ENCODE results near the gene ZC2HC1B.
"Not testable (repeated sequence)": the region's sequence is repeated elsewhere in the genome, so short reads cannot be mapped to it uniquely, and the experiment has no call there.

The ZC2HC1B gene

DNA sequence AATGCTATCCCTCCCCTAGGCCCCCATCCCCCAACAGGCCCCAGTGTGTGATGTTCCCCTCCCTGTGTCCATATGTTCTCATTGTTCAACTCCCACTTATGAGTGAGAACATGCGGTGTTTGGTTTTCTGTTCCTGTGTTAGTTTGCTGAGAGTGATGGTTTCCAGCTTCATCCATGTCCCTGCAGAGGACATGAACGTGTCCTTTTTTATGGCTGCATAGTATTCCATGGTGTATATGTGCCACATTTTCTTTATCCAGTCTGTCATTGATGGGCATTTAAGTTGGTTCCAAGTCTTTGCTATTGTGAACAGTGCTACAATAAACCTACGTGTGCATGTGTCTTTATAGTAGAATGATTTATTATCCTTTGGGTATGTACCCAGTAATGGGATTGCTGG lies 12.6 kb upstream of the ZC2HC1B start:
- H3K4me3 ChIP-seq (ENCODE audit: low read depth, low read length); H3K27ac ChIP-seq (ENCODE audit: extremely low read depth, low read depth, low read length); H3K9me3 ChIP-seq (ENCODE audit: control insufficient read depth, insufficient read depth, low read depth, low read length); POLR2A ChIA-PET; H3K4me1 ChIP-seq (ENCODE audit: control insufficient read depth, insufficient read depth, low read length): not testable (repeated sequence)
- CTCF ChIA-PET = interaction anchor here (0.7 to 1.2 kb wide), 2 partner anchors 100 to 276 kb away, joined by 3 to 4 read pairs; no protein-coding TSS in a partner anchor
- peak; percentile 98 for TF ChIP-seq ZNF146 (tag by site-specific recombination; IDR thresholded peaks at IDR 0.05)
- TF ChIP-seq, protein P1, sequence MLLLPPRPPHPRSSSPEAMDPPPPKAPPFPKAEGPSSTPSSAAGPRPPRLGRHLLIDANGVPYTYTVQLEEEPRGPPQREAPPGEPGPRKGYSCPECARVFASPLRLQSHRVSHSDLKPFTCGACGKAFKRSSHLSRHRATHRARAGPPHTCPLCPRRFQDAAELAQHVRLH (tag by site-specific recombination; IDR thresholded peaks at IDR 0.05) = peak; percentile 36; the same call in 1 of the 2 replicates
- H3K36me3 ChIP-seq (ENCODE audit: control insufficient read depth in 2 of 2, insufficient read depth in 1 of 2, low read length in 2 of 2) = peaks cover 48 to 87% of the 10 kb centered on the region in 2 experiments

DNA sequence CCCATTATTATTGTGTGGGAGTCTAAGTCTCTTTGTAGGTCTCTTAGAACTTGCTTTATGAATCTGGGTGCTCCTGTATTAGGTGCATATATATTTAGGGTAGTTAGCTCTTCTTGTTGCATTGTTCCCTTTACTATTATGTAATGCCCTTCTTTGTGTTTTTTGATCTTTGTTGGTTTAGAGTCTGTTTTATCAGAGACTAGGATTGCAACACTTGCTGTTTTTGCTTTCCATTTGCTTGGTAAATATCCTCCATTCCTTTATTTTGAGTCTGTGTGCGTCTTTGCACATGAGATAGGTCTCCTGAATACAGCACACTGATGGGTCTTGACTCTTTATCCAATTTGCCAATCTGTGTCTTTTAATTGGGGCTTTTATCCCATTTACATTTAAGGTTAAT lies 9.2 kb upstream of the ZC2HC1B start:
- POLR2A ChIA-PET; H3K4me3 ChIP-seq (ENCODE audit: low read depth, low read length); H3K9me3 ChIP-seq (ENCODE audit: control insufficient read depth, insufficient read depth, low read depth, low read length); H3K27ac ChIP-seq (ENCODE audit: extremely low read depth, low read depth, low read length); H3K4me1 ChIP-seq (ENCODE audit: control insufficient read depth, insufficient read depth, low read length): not testable (repeated sequence)
- CTCF ChIA-PET = interaction anchor here (0.8 kb wide), 1 partner anchor 25 kb away, joined by 3 read pairs; no protein-coding TSS in a partner anchor
- peaks cover 60 to 87% of the 10 kb centered on the region in 2 experiments for H3K36me3 ChIP-seq (ENCODE audit: control insufficient read depth in 2 of 2, insufficient read depth in 1 of 2, low read length in 2 of 2)
- TF ChIP-seq ZNF529 (tag by site-specific recombination; IDR thresholded peaks at IDR 0.05; ENCODE audit: insufficient replicate concordance) = peak; percentile 42

DNA sequence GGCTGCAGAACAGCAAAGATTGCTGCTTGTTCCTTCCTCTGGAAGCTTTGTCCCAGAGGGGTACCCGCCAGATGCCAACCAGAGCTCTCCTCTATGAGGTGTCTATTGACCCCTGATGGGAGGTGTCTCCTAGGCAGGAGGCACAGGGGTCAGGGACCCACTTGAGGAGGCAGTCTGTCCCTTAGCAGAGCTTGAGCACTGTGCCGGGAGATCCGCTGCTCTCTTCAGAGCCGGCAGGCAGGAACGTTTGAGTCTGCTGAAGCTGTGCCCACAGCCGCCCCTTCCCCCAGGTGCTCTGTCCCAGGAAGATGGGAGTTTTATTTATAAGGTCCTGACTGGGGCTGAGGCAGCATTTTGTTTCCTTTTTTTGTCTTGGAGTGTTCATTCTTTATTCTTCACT lies 7.5 kb upstream of the ZC2HC1B start:
- peaks cover 58 to 87% of the 10 kb centered on the region in 2 experiments for H3K36me3 ChIP-seq (ENCODE audit: control insufficient read depth in 2 of 2, insufficient read depth in 1 of 2, low read length in 2 of 2)
- H3K9me3 ChIP-seq (ENCODE audit: control insufficient read depth, insufficient read depth, low read depth, low read length); H3K27ac ChIP-seq (ENCODE audit: extremely low read depth, low read depth, low read length); H3K4me1 ChIP-seq (ENCODE audit: control insufficient read depth, insufficient read depth, low read length); H3K4me3 ChIP-seq (ENCODE audit: low read depth, low read length); POLR2A ChIA-PET: not testable (repeated sequence)
- CTCF ChIA-PET = interaction anchor here (1.1 kb wide), 1 partner anchor 281 kb away, joined by 3 read pairs; no protein-coding TSS in a partner anchor

DNA sequence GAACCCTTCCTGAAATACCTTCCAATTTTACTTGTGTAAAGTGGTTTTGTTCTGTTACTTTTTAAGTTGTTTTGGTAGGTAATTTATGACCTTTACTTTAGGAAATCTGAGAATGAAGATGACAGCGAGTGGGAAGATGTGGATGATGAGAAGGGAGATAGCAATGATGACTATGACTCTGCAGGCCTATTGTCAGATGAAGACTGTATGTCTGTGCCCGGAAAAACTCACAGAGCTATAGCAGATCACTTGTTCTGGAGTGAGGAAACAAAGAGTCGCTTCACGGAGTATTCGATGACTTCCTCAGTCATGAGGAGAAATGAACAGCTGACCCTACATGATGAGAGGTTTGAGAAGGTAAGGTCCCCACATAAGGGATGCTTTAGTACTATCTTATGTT lies 6.6 kb upstream of the ZC2HC1B start:
- no peak for TF ChIP-seq ZEB2 (tag by site-specific recombination; IDR thresholded peaks at IDR 0.05)
- no peak overlapping the region for H3K27ac ChIP-seq (ENCODE audit: extremely low read depth, low read depth, low read length)
- H3K9me3 ChIP-seq (ENCODE audit: control insufficient read depth, insufficient read depth, low read depth, low read length) = no peaks in the 10 kb centered on the region
- no peak overlapping the region for H3K4me3 ChIP-seq (ENCODE audit: low read depth, low read length)
- CTCF ChIA-PET = interaction anchor here (1.1 kb wide), 1 partner anchor 13 kb away, joined by 5 read pairs; no protein-coding TSS in a partner anchor
- peaks cover 61 to 87% of the 10 kb centered on the region in 2 experiments for H3K36me3 ChIP-seq (ENCODE audit: control insufficient read depth in 2 of 2, insufficient read depth in 1 of 2, low read length in 2 of 2)
- H3K4me1 ChIP-seq (ENCODE audit: control insufficient read depth, insufficient read depth, low read length) = no peaks in the 10 kb centered on the region
- POLR2A ChIA-PET = no interaction called here

DNA sequence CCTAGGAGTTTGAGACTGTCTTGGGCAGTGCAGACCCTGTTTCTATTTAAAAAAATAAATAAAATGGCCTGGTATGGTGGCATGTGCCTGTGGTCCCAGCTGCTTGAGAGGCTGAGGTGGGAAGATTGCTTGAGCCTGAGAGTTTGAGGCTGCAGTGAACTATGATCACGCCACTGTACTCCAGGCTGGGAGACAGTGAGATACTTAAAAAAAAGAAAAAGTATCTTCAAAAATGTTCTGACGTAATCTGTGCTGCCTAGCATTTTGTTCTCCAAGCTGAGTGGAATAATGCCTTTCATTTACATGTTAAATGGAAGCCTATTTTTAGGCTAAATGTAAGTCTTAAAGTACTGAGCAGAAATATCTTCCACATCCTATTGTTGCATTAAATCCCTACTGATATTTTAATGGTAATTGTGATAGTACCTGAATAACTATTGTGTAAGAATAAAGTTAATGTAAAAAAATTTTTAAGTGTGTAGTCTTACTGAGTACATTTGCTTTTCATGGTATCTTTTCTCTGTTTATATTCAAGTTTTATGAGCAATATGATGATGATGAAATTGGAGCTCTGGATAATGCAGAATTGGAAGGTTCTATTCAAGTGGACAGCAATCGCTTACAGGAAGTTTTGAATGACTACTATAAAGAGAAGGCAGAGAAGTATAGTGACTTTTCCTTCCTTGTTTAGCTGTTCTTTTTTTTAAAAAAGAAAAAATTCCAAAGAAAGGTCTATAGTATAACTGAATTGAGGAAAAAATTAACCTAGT lies 4.2 kb upstream of the ZC2HC1B start:
- H3K9me3 ChIP-seq (ENCODE audit: control insufficient read depth, insufficient read depth, low read depth, low read length) = no peaks in the 10 kb centered on the region
- TF ChIP-seq, protein P2, sequence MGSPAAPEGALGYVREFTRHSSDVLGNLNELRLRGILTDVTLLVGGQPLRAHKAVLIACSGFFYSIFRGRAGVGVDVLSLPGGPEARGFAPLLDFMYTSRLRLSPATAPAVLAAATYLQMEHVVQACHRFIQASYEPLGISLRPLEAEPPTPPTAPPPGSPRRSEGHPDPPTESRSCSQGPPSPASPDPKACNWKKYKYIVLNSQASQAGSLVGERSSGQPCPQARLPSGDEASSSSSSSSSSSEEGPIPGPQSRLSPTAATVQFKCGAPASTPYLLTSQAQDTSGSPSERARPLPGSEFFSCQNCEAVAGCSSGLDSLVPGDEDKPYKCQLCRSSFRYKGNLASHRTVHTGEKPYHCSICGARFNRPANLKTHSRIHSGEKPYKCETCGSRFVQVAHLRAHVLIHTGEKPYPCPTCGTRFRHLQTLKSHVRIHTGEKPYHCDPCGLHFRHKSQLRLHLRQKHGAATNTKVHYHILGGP (tag by site-specific recombination; IDR thresholded peaks at IDR 0.05) = no peak
- TF ChIP-seq ZBTB8A (tag by site-specific recombination; IDR thresholded peaks at IDR 0.05) (no peak), GLIS2 (tag by site-specific recombination; IDR thresholded peaks at IDR 0.05) (no peak), ZNF223 (tag by site-specific recombination; IDR thresholded peaks at IDR 0.05) (no peak), ZNF112 (tag by site-specific recombination; IDR thresholded peaks at IDR 0.05) (no peak), ZNF670 (tag by site-specific recombination; IDR thresholded peaks at IDR 0.05; ENCODE audit: low read depth) (no peak), ZNF324 (tag by site-specific recombination; IDR thresholded peaks at IDR 0.05) (no peak), ZNF211 (tag by site-specific recombination; IDR thresholded peaks at IDR 0.05; ENCODE audit: low read depth) (no peak), ZNF843 (tag by site-specific recombination; IDR thresholded peaks at IDR 0.05) (no peak)
- TF ChIP-seq, protein P3, sequence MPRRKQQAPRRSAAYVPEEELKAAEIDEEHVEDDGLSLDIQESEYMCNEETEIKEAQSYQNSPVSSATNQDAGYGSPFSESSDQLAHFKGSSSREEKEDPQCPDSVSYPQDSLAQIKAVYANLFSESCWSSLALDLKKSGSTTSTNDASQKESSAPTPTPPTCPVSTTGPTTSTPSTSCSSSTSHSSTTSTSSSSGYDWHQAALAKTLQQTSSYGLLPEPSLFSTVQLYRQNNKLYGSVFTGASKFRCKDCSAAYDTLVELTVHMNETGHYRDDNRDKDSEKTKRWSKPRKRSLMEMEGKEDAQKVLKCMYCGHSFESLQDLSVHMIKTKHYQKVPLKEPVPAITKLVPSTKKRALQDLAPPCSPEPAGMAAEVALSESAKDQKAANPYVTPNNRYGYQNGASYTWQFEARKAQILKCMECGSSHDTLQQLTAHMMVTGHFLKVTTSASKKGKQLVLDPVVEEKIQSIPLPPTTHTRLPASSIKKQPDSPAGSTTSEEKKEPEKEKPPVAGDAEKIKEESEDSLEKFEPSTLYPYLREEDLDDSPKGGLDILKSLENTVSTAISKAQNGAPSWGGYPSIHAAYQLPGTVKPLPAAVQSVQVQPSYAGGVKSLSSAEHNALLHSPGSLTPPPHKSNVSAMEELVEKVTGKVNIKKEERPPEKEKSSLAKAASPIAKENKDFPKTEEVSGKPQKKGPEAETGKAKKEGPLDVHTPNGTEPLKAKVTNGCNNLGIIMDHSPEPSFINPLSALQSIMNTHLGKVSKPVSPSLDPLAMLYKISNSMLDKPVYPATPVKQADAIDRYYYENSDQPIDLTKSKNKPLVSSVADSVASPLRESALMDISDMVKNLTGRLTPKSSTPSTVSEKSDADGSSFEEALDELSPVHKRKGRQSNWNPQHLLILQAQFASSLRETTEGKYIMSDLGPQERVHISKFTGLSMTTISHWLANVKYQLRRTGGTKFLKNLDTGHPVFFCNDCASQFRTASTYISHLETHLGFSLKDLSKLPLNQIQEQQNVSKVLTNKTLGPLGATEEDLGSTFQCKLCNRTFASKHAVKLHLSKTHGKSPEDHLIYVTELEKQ (tag by site-specific recombination; IDR thresholded peaks at IDR 0.05; ENCODE audit: borderline replicate concordance) = no peak
- TF ChIP-seq, protein P4, sequence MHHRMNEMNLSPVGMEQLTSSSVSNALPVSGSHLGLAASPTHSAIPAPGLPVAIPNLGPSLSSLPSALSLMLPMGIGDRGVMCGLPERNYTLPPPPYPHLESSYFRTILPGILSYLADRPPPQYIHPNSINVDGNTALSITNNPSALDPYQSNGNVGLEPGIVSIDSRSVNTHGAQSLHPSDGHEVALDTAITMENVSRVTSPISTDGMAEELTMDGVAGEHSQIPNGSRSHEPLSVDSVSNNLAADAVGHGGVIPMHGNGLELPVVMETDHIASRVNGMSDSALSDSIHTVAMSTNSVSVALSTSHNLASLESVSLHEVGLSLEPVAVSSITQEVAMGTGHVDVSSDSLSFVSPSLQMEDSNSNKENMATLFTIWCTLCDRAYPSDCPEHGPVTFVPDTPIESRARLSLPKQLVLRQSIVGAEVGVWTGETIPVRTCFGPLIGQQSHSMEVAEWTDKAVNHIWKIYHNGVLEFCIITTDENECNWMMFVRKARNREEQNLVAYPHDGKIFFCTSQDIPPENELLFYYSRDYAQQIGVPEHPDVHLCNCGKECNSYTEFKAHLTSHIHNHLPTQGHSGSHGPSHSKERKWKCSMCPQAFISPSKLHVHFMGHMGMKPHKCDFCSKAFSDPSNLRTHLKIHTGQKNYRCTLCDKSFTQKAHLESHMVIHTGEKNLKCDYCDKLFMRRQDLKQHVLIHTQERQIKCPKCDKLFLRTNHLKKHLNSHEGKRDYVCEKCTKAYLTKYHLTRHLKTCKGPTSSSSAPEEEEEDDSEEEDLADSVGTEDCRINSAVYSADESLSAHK (tag by site-specific recombination; IDR thresholded peaks at IDR 0.05) = no peak
- POLR2A ChIA-PET = no interaction called here
- H3K36me3 ChIP-seq (ENCODE audit: control insufficient read depth in 2 of 2, insufficient read depth in 1 of 2, low read length in 2 of 2) = peaks cover 76 to 100% of the 10 kb centered on the region in 2 experiments
- no peaks in the 10 kb centered on the region for H3K4me1 ChIP-seq (ENCODE audit: control insufficient read depth, insufficient read depth, low read length)
- no peak overlapping the region for H3K4me3 ChIP-seq (ENCODE audit: low read depth, low read length)
- no peak overlapping the region for H3K27ac ChIP-seq (ENCODE audit: extremely low read depth, low read depth, low read length)
- CTCF ChIA-PET = interaction anchor here (0.7 kb wide), 1 partner anchor 115 kb away, joined by 5 read pairs; no protein-coding TSS in a partner anchor

Measured in HEK293 (cell line).